Measurements from ENCODE around the gene KDM4C.
"Not testable (repeated sequence)": the region's sequence is repeated elsewhere in the genome, so short reads cannot be mapped to it uniquely, and the experiment has no call there.

The KDM4C gene

GRCh38 chr9:6764523-6764922, 6.8 kb downstream of the KDM4C start:
- DNase-seq: no peak

GRCh38 chr9:6764950-6765349, 7.2 kb downstream of the KDM4C start:
- DNase-seq: no peak

- no peak for DNase-seq
Observed at GRCh38 chr9:6765396-6765795, 7.6 kb downstream of the KDM4C start.

GRCh38 chr9:6766606-6767005, 8.8 kb downstream of the KDM4C start:
- no peak for DNase-seq

- DNase-seq: not testable (repeated sequence)
Observed at GRCh38 chr9:6768587-6768986, 10.8 kb downstream of the KDM4C start.

- DNase-seq: no peak
Observed at GRCh38 chr9:6771722-6772121, 13.9 kb downstream of the KDM4C start.

GRCh38 chr9:6777213-6777902, 19.6 kb downstream of the KDM4C start:
- no peak for DNase-seq

GRCh38 chr9:6779417-6780241, 21.9 kb downstream of the KDM4C start:
- DNase-seq: no peak

GRCh38 chr9:6780690-6781089, 22.9 kb downstream of the KDM4C start:
- no peak for DNase-seq

- no peak for DNase-seq
Observed at GRCh38 chr9:6781476-6781875, 23.7 kb downstream of the KDM4C start.

GRCh38 chr9:6782345-6782744, 24.6 kb downstream of the KDM4C start:
- DNase-seq: no peak

GRCh38 chr9:6782981-6783380, 25.2 kb downstream of the KDM4C start:
- DNase-seq: no peak

- DNase-seq: no peak
Observed at GRCh38 chr9:6783753-6784152, 26.0 kb downstream of the KDM4C start.

GRCh38 chr9:6785682-6786081, 27.9 kb downstream of the KDM4C start:
- DNase-seq: no peak

GRCh38 chr9:6787793-6788161, 30.0 kb downstream of the KDM4C start:
- no peak for DNase-seq

- no peak for DNase-seq
Observed at GRCh38 chr9:6788162-6789016, 30.6 kb downstream of the KDM4C start.

GRCh38 chr9:6789017-6789338, 31.2 kb downstream of the KDM4C start:
- not testable (repeated sequence) for DNase-seq

GRCh38 chr9:6790866-6791265, 33.1 kb downstream of the KDM4C start:
- no peak for DNase-seq

GRCh38 chr9:6793203-6793602, 35.4 kb downstream of the KDM4C start:
- no peak for DNase-seq

- no peak for DNase-seq
Observed at GRCh38 chr9:6794936-6795335, 37.2 kb downstream of the KDM4C start.

- DNase-seq: no peak
Observed at GRCh38 chr9:6802926-6803325, 45.2 kb downstream of the KDM4C start.

GRCh38 chr9:6805532-6805931, 47.8 kb downstream of the KDM4C start:
- no peak for DNase-seq

- DNase-seq: not testable (repeated sequence)
Observed at GRCh38 chr9:6806318-6806717, 48.5 kb downstream of the KDM4C start.

GRCh38 chr9:6807669-6808068, 49.9 kb downstream of the KDM4C start:
- not testable (repeated sequence) for DNase-seq

All from activated CD4-positive, alpha-beta T cell treated with anti-CD3 and anti-CD28 coated beads, Interleukin-2, amount 50 U/mL, for 1 hour (primary cell).